ENCODE results near the gene SUSD3.

DNA sequence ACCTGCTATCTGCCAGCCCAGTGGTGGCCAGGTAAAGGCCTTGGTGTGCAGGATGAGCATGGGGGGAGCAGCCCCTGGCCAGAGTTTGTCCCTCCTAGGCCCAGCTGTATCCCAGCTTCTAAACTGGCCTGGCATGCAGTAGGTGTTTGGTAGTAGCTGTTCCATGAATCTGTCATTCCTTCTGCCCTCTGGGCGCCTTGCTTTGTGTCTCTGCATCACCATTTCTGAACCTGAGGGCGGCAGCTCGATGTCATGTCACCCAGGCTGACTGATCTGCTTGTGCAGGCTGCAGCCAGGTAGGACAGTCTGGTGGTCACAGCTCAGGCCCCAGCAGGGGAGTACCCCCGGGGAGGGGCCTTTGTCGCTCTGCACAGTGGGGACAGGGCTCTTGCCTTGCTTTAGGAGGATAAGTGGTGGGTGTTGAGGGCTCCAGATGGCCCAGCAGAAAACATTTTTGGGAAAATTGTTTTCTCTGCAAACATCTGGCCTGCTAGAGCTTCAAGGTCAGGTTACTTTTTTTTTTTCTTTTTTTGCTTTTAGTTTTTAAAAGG is 4.6 kb upstream of the SUSD3 start:
- TF ChIP-seq, protein P1, sequence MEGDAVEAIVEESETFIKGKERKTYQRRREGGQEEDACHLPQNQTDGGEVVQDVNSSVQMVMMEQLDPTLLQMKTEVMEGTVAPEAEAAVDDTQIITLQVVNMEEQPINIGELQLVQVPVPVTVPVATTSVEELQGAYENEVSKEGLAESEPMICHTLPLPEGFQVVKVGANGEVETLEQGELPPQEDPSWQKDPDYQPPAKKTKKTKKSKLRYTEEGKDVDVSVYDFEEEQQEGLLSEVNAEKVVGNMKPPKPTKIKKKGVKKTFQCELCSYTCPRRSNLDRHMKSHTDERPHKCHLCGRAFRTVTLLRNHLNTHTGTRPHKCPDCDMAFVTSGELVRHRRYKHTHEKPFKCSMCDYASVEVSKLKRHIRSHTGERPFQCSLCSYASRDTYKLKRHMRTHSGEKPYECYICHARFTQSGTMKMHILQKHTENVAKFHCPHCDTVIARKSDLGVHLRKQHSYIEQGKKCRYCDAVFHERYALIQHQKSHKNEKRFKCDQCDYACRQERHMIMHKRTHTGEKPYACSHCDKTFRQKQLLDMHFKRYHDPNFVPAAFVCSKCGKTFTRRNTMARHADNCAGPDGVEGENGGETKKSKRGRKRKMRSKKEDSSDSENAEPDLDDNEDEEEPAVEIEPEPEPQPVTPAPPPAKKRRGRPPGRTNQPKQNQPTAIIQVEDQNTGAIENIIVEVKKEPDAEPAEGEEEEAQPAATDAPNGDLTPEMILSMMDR (IDR thresholded peaks at IDR 0.05; ENCODE audit: low read depth, low read length), result no peak
- no peak for TF ChIP-seq EZH2phosphoT487 (IDR thresholded peaks at IDR 0.05; ENCODE audit: low read depth)
